Keratinocyte (primary cell): ENCODE measurements around the gene SDK2.

Source experiments
- CTCF ChIP-seq, 3 experiments: IDR thresholded peaks in 1 of 3; conservative IDR thresholded peaks in 1 of 3; optimal IDR thresholded peaks in 1 of 3; 2 replicates in 2 of 3; 3 replicates in 1 of 3; pipeline versions ENCODE3 to v1.5.1; 2011; ENCODE audit warnings: low read length in 3 of 3, mild to moderate bottlenecking in 3 of 3, moderate library complexity in 2 of 3, control low read depth in 1 of 3, inconsistent platforms in 1 of 3; ENCODE audit not compliant: insufficient read depth in 2 of 3; ENCODE audit errors: extremely low read depth in 1 of 3
- EZH2 ChIP-seq: IDR thresholded peaks from one replicate; pipeline ENCODE4 v1.6.1; 2012; ENCODE audit warnings: inconsistent platforms, mild to moderate bottlenecking, low read length, moderate library complexity

DNA sequence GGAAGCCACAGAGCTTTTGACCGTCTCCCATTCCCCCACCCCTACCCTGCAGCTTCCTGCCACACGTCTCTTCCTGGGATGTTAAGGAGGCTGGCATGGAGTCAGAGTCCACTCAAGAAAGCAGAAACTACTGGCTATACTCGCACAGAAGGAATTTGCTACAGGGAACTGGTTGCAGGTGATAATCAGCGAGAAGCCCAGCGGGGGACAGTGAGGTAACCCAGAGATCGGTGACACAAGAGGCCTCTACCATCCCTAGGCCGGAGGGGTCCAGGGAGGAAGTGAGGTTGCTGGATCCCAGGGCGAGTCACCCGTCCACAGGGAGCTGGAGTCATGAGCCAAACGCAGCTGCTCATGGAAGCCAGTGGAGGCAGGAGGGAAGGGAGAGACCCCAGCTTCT is 93.7 kb downstream of the SDK2 start:
- TF ChIP-seq CTCF (optimal IDR thresholded peaks at IDR 0.05 in 1 of 3, IDR thresholded peaks at IDR 0.05 in 1 of 3, conservative IDR thresholded peaks at IDR 0.05 in 1 of 3; ENCODE audit: extremely low read depth in 1 of 3, insufficient read depth in 2 of 3, low read length in 3 of 3): no peak
- TF ChIP-seq EZH2: no peak
